Hepatocyte (in vitro differentiated cells): ENCODE data around the gene GJD4. TPM values are rescaled to one million over a fixed set of nuclear protein-coding genes. Genes with fewer than 3 reads are reported as not detected.

ENCODE experiments used
- DNase-seq: peaks from one replicate; pipeline ENCODE4 v3.0.0-alpha.2; 2016; ENCODE audit warnings: low spot score
- H2AFZ ChIP-seq: fragments of 200-600 bp; sonication (generic); 2 replicates; pipeline ENCODE4 v1.6.0; 2016; ENCODE audit warnings: antibody characterized with exemption, mild to moderate bottlenecking
- H3K27ac ChIP-seq: fragments of 200-600 bp; sonication (generic); 2 replicates; pipeline ENCODE4 v1.5.1; 2016; ENCODE audit warnings: mild to moderate bottlenecking
- H3K27me3 ChIP-seq: fragments of 200-600 bp; sonication (generic); 2 replicates; pipeline ENCODE4 v1.6.1; 2016
- H3K36me3 ChIP-seq: fragments of 200-600 bp; sonication (generic); replicated peaks from 2 replicates; pipeline ENCODE4 v1.5.1; 2016; ENCODE audit warnings: low read depth; ENCODE audit not compliant: insufficient read depth
- H3K4me1 ChIP-seq: fragments of 200-600 bp; sonication (generic); 2 replicates; pipeline ENCODE4 v1.5.1; 2016; ENCODE audit warnings: mild to moderate bottlenecking, moderate library complexity; ENCODE audit not compliant: insufficient read depth
- H3K4me2 ChIP-seq: fragments of 200-600 bp; sonication (generic); 2 replicates; pipeline ENCODE4 v1.6.0; 2016
- H3K4me3 ChIP-seq: fragments of 200-600 bp; sonication (generic); 2 replicates; pipeline ENCODE4 v1.5.1; 2016; ENCODE audit warnings: mild to moderate bottlenecking
- H3K79me2 ChIP-seq: fragments of 200-600 bp; sonication (generic); 2 replicates; pipeline ENCODE4 v1.6.0; 2017; ENCODE audit warnings: mild to moderate bottlenecking
- H3K9me2 ChIP-seq: fragments of 200-600 bp; sonication (generic); replicated peaks from 2 replicates; pipeline ENCODE4 v1.6.0; 2017; ENCODE audit warnings: mild to moderate bottlenecking; ENCODE audit not compliant: insufficient read depth
- H3K9me3 ChIP-seq: fragments of 200-600 bp; sonication (generic); 2 replicates; pipeline ENCODE4 v1.5.1; 2016; ENCODE audit warnings: low read depth, mild to moderate bottlenecking
- H4K20me1 ChIP-seq: fragments of 200-600 bp; sonication (generic); 2 replicates; pipeline ENCODE4 v1.6.0; 2016; ENCODE audit warnings: mild to moderate bottlenecking; ENCODE audit not compliant: insufficient read depth, poor library complexity, severe bottlenecking
- EZH2 ChIP-seq: fragments of 200-600 bp; sonication (generic); IDR thresholded peaks from 2 replicates; pipeline ENCODE4 v1.6.1; 2016; ENCODE audit warnings: antibody characterized with exemption, mild to moderate bottlenecking, borderline replicate concordance
- EZH2phosphoT487 ChIP-seq: fragments of 200-600 bp; sonication (generic); IDR thresholded peaks from one replicate; pipeline ENCODE4 v1.6.1; 2018; ENCODE audit warnings: antibody characterized with exemption, mild to moderate bottlenecking, low read depth, moderate library complexity; ENCODE audit not compliant: unreplicated experiment, severe bottlenecking
- WGBS: methylation state at CpG from one replicate; pipeline ENCODE4 v1.1.6; 2016; ENCODE audit warnings: low lambda C conversion rate; ENCODE audit errors: missing lambda C conversion rate; 5-methylcytosine and 5-hydroxymethylcytosine counted together
- polyA plus RNA-seq: library from polyadenylated mRNA; unstranded; fragments of >200 nt; fragmentation: Nextera tagmentation; extraction: Ambion mirVana; gene quantifications from 2 replicates; pipeline ENCODE4 v1.2.1, GENCODE V29; 2016
- total RNA-seq: library from RNA; depleted of rRNA; stranded (reverse); fragments of >200 nt; gene quantifications from 2 replicates; pipeline ENCODE4 v1.2.3, GENCODE V29; 2014
- TF ChIP-seq, protein P1 (sequence below): fragments of 200-600 bp; sonication (generic); IDR thresholded peaks from 2 replicates; pipeline ENCODE4 v1.5.1; 2016; ENCODE audit warnings: antibody characterized with exemption, mild to moderate bottlenecking; ENCODE audit not compliant: poor library complexity

GJD4 gene
- total and polyA plus RNA-seq, 2 experiments from 2014 or later: 0.17 TPM; not detected in 1

GRCh38 chr10:35580423-35580770 lies 24.7 kb upstream of the GJD4 start:
- no peak overlapping the region for H3K4me2 ChIP-seq
- H3K27ac ChIP-seq: no peak overlapping the region
- H3K79me2 ChIP-seq: no peaks in the 10 kb centered on the region
- H3K9me2 ChIP-seq: no peaks in the 10 kb centered on the region
- 88% methylated on average over 3 of the region's 3 CpGs for WGBS
- no peaks in the 10 kb centered on the region for H3K4me1 ChIP-seq
- no peak for DNase-seq
- no peak overlapping the region for H3K4me3 ChIP-seq
- H3K9me3 ChIP-seq: no peaks in the 10 kb centered on the region
- no peaks in the 10 kb centered on the region for H3K27me3 ChIP-seq
- H4K20me1 ChIP-seq: no peaks in the 10 kb centered on the region
- no peaks in the 10 kb centered on the region for H3K36me3 ChIP-seq
- H2AFZ ChIP-seq: no peak overlapping the region
- TF ChIP-seq EZH2phosphoT487: no peak
- no peak for TF ChIP-seq EZH2
- TF ChIP-seq, protein P1, sequence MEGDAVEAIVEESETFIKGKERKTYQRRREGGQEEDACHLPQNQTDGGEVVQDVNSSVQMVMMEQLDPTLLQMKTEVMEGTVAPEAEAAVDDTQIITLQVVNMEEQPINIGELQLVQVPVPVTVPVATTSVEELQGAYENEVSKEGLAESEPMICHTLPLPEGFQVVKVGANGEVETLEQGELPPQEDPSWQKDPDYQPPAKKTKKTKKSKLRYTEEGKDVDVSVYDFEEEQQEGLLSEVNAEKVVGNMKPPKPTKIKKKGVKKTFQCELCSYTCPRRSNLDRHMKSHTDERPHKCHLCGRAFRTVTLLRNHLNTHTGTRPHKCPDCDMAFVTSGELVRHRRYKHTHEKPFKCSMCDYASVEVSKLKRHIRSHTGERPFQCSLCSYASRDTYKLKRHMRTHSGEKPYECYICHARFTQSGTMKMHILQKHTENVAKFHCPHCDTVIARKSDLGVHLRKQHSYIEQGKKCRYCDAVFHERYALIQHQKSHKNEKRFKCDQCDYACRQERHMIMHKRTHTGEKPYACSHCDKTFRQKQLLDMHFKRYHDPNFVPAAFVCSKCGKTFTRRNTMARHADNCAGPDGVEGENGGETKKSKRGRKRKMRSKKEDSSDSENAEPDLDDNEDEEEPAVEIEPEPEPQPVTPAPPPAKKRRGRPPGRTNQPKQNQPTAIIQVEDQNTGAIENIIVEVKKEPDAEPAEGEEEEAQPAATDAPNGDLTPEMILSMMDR: no peak

GRCh38 chr10:35581655-35582054 lies 23.5 kb upstream of the GJD4 start:
- no peak overlapping the region for H3K27ac ChIP-seq
- no peaks in the 10 kb centered on the region for H4K20me1 ChIP-seq
- H3K4me3 ChIP-seq: no peak overlapping the region
- 89% methylated on average over 6 of the region's 6 CpGs for WGBS
- H3K4me1 ChIP-seq: no peaks in the 10 kb centered on the region
- TF ChIP-seq EZH2: no peak
- TF ChIP-seq, protein P1: no peak
- TF ChIP-seq EZH2phosphoT487: no peak
- H3K9me2 ChIP-seq: no peaks in the 10 kb centered on the region
- H3K36me3 ChIP-seq: no peaks in the 10 kb centered on the region
- H3K4me2 ChIP-seq: no peak overlapping the region
- no peaks in the 10 kb centered on the region for H3K27me3 ChIP-seq
- no peak overlapping the region for H2AFZ ChIP-seq
- DNase-seq: no peak
- no peaks in the 10 kb centered on the region for H3K79me2 ChIP-seq
- no peaks in the 10 kb centered on the region for H3K9me3 ChIP-seq

DNA sequence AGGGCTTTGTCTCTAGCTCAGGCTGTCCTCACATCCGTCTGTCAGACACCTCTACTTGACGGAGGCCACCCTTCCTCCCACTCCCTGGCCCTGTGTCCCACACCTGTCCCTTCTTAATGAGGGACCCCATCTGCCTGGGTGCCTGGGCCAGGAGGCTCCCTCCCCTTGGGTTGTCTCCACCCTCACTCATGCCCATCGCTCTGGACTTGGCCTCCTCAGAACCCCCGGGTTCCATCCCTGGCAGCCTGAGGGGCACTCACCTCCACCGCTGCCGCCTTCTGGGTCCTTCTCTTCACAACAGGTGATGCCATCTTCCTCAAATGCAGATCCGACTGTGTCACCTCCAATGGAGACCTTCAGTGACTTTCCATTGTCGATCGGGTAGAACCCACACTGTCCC lies 20.2 kb upstream of the GJD4 start:
- no peak for DNase-seq
- no peaks in the 10 kb centered on the region for H3K9me2 ChIP-seq
- no peaks in the 10 kb centered on the region for H3K9me3 ChIP-seq
- no peak overlapping the region for H2AFZ ChIP-seq
- H4K20me1 ChIP-seq: no peaks in the 10 kb centered on the region
- H3K4me1 ChIP-seq: no peaks in the 10 kb centered on the region
- no peak overlapping the region for H3K4me2 ChIP-seq
- H3K79me2 ChIP-seq: no peaks in the 10 kb centered on the region
- no peak overlapping the region for H3K27ac ChIP-seq
- WGBS: 91% methylated on average over 9 of the region's 9 CpGs
- H3K27me3 ChIP-seq: no peaks in the 10 kb centered on the region
- no peaks in the 10 kb centered on the region for H3K36me3 ChIP-seq
- no peak overlapping the region for H3K4me3 ChIP-seq
- TF ChIP-seq EZH2phosphoT487 (no peak), EZH2 (no peak)
- TF ChIP-seq, protein P1: no peak

DNA sequence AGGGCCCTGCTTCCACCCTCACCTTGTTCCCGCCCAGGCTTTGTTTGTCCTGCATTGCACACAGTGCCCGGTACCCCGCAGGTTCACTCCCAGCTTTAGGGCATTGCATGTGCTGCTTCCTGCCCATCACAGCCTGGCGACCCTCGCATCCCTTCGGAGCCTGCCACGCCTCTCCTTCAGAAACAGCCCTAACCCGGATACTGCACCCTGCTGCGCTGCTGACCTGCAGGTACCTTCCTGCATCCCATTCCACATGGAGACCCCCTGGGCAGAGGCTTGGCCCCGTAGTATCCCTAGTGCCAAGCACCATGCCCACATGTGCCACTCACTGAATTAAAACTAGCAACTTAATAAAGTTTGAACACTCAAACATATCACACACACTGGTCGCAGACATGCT lies 19.8 kb upstream of the GJD4 start:
- Histone ChIP-seq H3K36me3 (no peaks in the 10 kb centered on the region), H3K9me3 (no peaks in the 10 kb centered on the region), H3K79me2 (no peaks in the 10 kb centered on the region), H3K27me3 (no peaks in the 10 kb centered on the region), H3K4me3 (no peak overlapping the region), H4K20me1 (no peaks in the 10 kb centered on the region), H3K27ac (no peak overlapping the region), H3K9me2 (no peaks in the 10 kb centered on the region), H3K4me1 (no peaks in the 10 kb centered on the region), H3K4me2 (no peak overlapping the region), H2AFZ (no peak overlapping the region)
- DNase-seq: no peak
- 93% methylated on average over 11 of the region's 11 CpGs for WGBS
- TF ChIP-seq, protein P1: no peak
- TF ChIP-seq EZH2 (no peak), EZH2phosphoT487 (no peak)
